ENCODE results near the gene WWOX.
A peak's percentile ranks its signal among the peaks of the same experiment; 100 is the strongest.
"Not testable (repeated sequence)": the region's sequence is repeated elsewhere in the genome, so short reads cannot be mapped to it uniquely, and the experiment has no call there.

The WWOX gene

GRCh38 chr16:78500659-78501270 is 401.3 kb downstream of the WWOX start:
- H3K27ac Mint-ChIP-seq: no peak overlapping the region
- no peak overlapping the region for H3K4me3 Mint-ChIP-seq
- no peaks in the 10 kb centered on the region for H3K36me3 Mint-ChIP-seq (ENCODE audit: low read depth)
- no peak for DNase-seq (ENCODE audit: low spot score)
- H3K9me3 Mint-ChIP-seq: no peaks in the 10 kb centered on the region
- no peaks in the 10 kb centered on the region for H3K27me3 Mint-ChIP-seq (ENCODE audit: low read depth)
- H3K4me1 Mint-ChIP-seq (ENCODE audit: low read depth): no peaks in the 10 kb centered on the region

GRCh38 chr16:78501744-78502143 is 402.3 kb downstream of the WWOX start:
- Mint-ChIP-seq H3K4me3 (no peak overlapping the region), H3K9me3 (no peaks in the 10 kb centered on the region), H3K4me1 (ENCODE audit: low read depth) (no peaks in the 10 kb centered on the region), H3K36me3 (ENCODE audit: low read depth) (no peaks in the 10 kb centered on the region), H3K27me3 (ENCODE audit: low read depth) (no peaks in the 10 kb centered on the region), H3K27ac (no peak overlapping the region)
- DNase-seq (ENCODE audit: low spot score): no peak

- H3K4me1 Mint-ChIP-seq (ENCODE audit: low read depth): no peaks in the 10 kb centered on the region
- DNase-seq (ENCODE audit: low spot score): no peak
- no peaks in the 10 kb centered on the region for H3K36me3 Mint-ChIP-seq (ENCODE audit: low read depth)
- H3K4me3 Mint-ChIP-seq: no peak overlapping the region
- no peaks in the 10 kb centered on the region for H3K9me3 Mint-ChIP-seq
- H3K27me3 Mint-ChIP-seq (ENCODE audit: low read depth): no peaks in the 10 kb centered on the region
- no peak overlapping the region for H3K27ac Mint-ChIP-seq
These were observed 403.4 kb downstream of the WWOX start for GRCh38 chr16:78502812-78503350.

- Mint-ChIP-seq H3K4me1 (ENCODE audit: low read depth) (no peaks in the 10 kb centered on the region), H3K27ac (no peak overlapping the region), H3K36me3 (ENCODE audit: low read depth) (no peaks in the 10 kb centered on the region), H3K4me3 (no peak overlapping the region), H3K27me3 (ENCODE audit: low read depth) (no peaks in the 10 kb centered on the region), H3K9me3 (no peaks in the 10 kb centered on the region)
- peak; percentile 13 for DNase-seq (ENCODE audit: low spot score)
These were observed 404.1 kb downstream of the WWOX start for GRCh38 chr16:78503602-78504001.

GRCh38 chr16:78504401-78504851 is 405.0 kb downstream of the WWOX start:
- no peak for DNase-seq (ENCODE audit: low spot score)
- Mint-ChIP-seq H3K9me3 (no peaks in the 10 kb centered on the region), H3K4me1 (ENCODE audit: low read depth) (no peaks in the 10 kb centered on the region), H3K27me3 (ENCODE audit: low read depth) (no peaks in the 10 kb centered on the region), H3K4me3 (no peak overlapping the region), H3K27ac (no peak overlapping the region), H3K36me3 (ENCODE audit: low read depth) (no peaks in the 10 kb centered on the region)

- DNase-seq (ENCODE audit: low spot score): no peak
- Mint-ChIP-seq H3K27me3 (ENCODE audit: low read depth) (no peaks in the 10 kb centered on the region), H3K4me1 (ENCODE audit: low read depth) (no peaks in the 10 kb centered on the region), H3K9me3 (no peaks in the 10 kb centered on the region), H3K36me3 (ENCODE audit: low read depth) (no peaks in the 10 kb centered on the region), H3K27ac (no peak overlapping the region), H3K4me3 (no peak overlapping the region)
These were observed 405.6 kb downstream of the WWOX start for GRCh38 chr16:78505036-78505435.

- Mint-ChIP-seq H3K9me3 (no peaks in the 10 kb centered on the region), H3K27ac (no peak overlapping the region)
- DNase-seq (ENCODE audit: low spot score): no peak
These were observed 406.3 kb downstream of the WWOX start for GRCh38 chr16:78505544-78506366.

GRCh38 chr16:78506367-78507193 is 407.1 kb downstream of the WWOX start:
- Mint-ChIP-seq H3K9me3 (no peaks in the 10 kb centered on the region), H3K27ac (no peak overlapping the region), H3K27me3 (ENCODE audit: low read depth) (no peaks in the 10 kb centered on the region), H3K36me3 (ENCODE audit: low read depth) (no peaks in the 10 kb centered on the region), H3K4me1 (ENCODE audit: low read depth) (no peaks in the 10 kb centered on the region), H3K4me3 (no peak overlapping the region)
- no peak for DNase-seq (ENCODE audit: low spot score)

More at GRCh38 chr16:78505544-78506366, 406.3 kb downstream of the WWOX start:
- Mint-ChIP-seq H3K27me3 (ENCODE audit: low read depth) (no peaks in the 10 kb centered on the region), H3K4me3 (no peak overlapping the region), H3K36me3 (ENCODE audit: low read depth) (no peaks in the 10 kb centered on the region), H3K4me1 (ENCODE audit: low read depth) (no peaks in the 10 kb centered on the region)

GRCh38 chr16:78507576-78507975 is 408.1 kb downstream of the WWOX start:
- Mint-ChIP-seq H3K36me3 (ENCODE audit: low read depth) (no peaks in the 10 kb centered on the region), H3K4me1 (ENCODE audit: low read depth) (no peaks in the 10 kb centered on the region), H3K4me3 (no peak overlapping the region), H3K27ac (no peak overlapping the region), H3K9me3 (no peaks in the 10 kb centered on the region), H3K27me3 (ENCODE audit: low read depth) (no peaks in the 10 kb centered on the region)
- DNase-seq (ENCODE audit: low spot score): no peak

- H3K4me3 Mint-ChIP-seq: no peak overlapping the region
- no peaks in the 10 kb centered on the region for H3K4me1 Mint-ChIP-seq (ENCODE audit: low read depth)
- H3K36me3 Mint-ChIP-seq (ENCODE audit: low read depth): no peaks in the 10 kb centered on the region
- DNase-seq (ENCODE audit: low spot score): no peak
- no peaks in the 10 kb centered on the region for H3K9me3 Mint-ChIP-seq
- H3K27me3 Mint-ChIP-seq (ENCODE audit: low read depth): no peaks in the 10 kb centered on the region
- no peak overlapping the region for H3K27ac Mint-ChIP-seq
These were observed 410.5 kb downstream of the WWOX start for GRCh38 chr16:78509965-78510364.

GRCh38 chr16:78510496-78510895 is 411.0 kb downstream of the WWOX start:
- Mint-ChIP-seq H3K27me3 (ENCODE audit: low read depth) (no peaks in the 10 kb centered on the region), H3K4me1 (ENCODE audit: low read depth) (no peaks in the 10 kb centered on the region), H3K36me3 (ENCODE audit: low read depth) (no peaks in the 10 kb centered on the region), H3K27ac (no peak overlapping the region), H3K9me3 (no peaks in the 10 kb centered on the region), H3K4me3 (no peak overlapping the region)
- DNase-seq (ENCODE audit: low spot score): no peak

- Mint-ChIP-seq H3K4me3 (no peak overlapping the region), H3K27me3 (ENCODE audit: low read depth) (no peaks in the 10 kb centered on the region), H3K4me1 (ENCODE audit: low read depth) (no peaks in the 10 kb centered on the region), H3K36me3 (ENCODE audit: low read depth) (no peaks in the 10 kb centered on the region), H3K27ac (no peak overlapping the region), H3K9me3 (no peaks in the 10 kb centered on the region)
- no peak for DNase-seq (ENCODE audit: low spot score)
These were observed 414.4 kb downstream of the WWOX start for GRCh38 chr16:78513838-78514237.

- H3K4me1 Mint-ChIP-seq (ENCODE audit: low read depth); H3K27me3 Mint-ChIP-seq (ENCODE audit: low read depth); H3K36me3 Mint-ChIP-seq (ENCODE audit: low read depth); H3K9me3 Mint-ChIP-seq; H3K4me3 Mint-ChIP-seq; DNase-seq (ENCODE audit: low spot score); H3K27ac Mint-ChIP-seq: not testable (repeated sequence)
These were observed 415.4 kb downstream of the WWOX start for GRCh38 chr16:78514888-78515287.

- no peaks in the 10 kb centered on the region for H3K9me3 Mint-ChIP-seq
- no peaks in the 10 kb centered on the region for H3K36me3 Mint-ChIP-seq (ENCODE audit: low read depth)
- H3K27me3 Mint-ChIP-seq (ENCODE audit: low read depth): no peaks in the 10 kb centered on the region
- H3K4me3 Mint-ChIP-seq: no peak overlapping the region
- no peak overlapping the region for H3K27ac Mint-ChIP-seq
- no peak for DNase-seq (ENCODE audit: low spot score)
- no peaks in the 10 kb centered on the region for H3K4me1 Mint-ChIP-seq (ENCODE audit: low read depth)
These were observed 416.0 kb downstream of the WWOX start for GRCh38 chr16:78515421-78515820.
